Natural killer cell (primary cell): Measurements from ENCODE around the gene PAXIP1. TPM values are rescaled to one million over a fixed set of nuclear protein-coding genes. Genes with fewer than 3 reads are reported as not detected.

Experiments used
- ATAC-seq, 3 donors: fragments of 150-1000 bp in 2 of 3; fragments of 200-7000 bp in 1 of 3; cut with Tn5 transposase; 1 replicate in 1 of 3; 2 replicates in 2 of 3; pipeline ENCODE4 v1.10.0; 2021; ENCODE audit warnings: mild to moderate bottlenecking in 2 of 3, moderate library complexity in 2 of 3
- DNase-seq, 2 donors: peaks; one replicate each; pipeline versions ENCODE4 v3.0.0 to v3.0.0-alpha.2; 2013 to 2021; ENCODE audit warnings: mixed read lengths in 1 of 2
- H3K27ac ChIP-seq: one replicate; pipeline ENCODE4 v1.5.1; 2013; ENCODE audit warnings: mild to moderate bottlenecking, low read length
- H3K27me3 ChIP-seq: one replicate; pipeline ENCODE4 v1.6.1; 2013; ENCODE audit warnings: low read length; ENCODE audit not compliant: control insufficient read depth, insufficient read depth
- H3K36me3 ChIP-seq: one replicate; pipeline ENCODE4 v1.6.1; 2013; ENCODE audit warnings: low read length; ENCODE audit not compliant: control insufficient read depth, insufficient read depth
- H3K4me1 ChIP-seq: one replicate; pipeline ENCODE4 v1.6.1; 2013; ENCODE audit warnings: low read length; ENCODE audit not compliant: control insufficient read depth, insufficient read depth
- H3K4me3 ChIP-seq: one replicate; pipeline ENCODE4 v1.5.1; 2013; ENCODE audit warnings: low read length
- H3K9me3 ChIP-seq: one replicate; pipeline ENCODE4 v1.6.1; 2013; ENCODE audit warnings: low read length; ENCODE audit not compliant: control insufficient read depth, insufficient read depth
- H3K27ac Mint-ChIP-seq, 2 donors: one replicate each; pipeline ENCODE4 v1.8.0; 2022; ENCODE audit warnings: mild to moderate bottlenecking in 2 of 2, mixed read lengths in 2 of 2, moderate library complexity in 1 of 2
- H3K27me3 Mint-ChIP-seq, 2 donors: one replicate each; pipeline ENCODE4 v1.8.0; 2022; ENCODE audit warnings: low read depth in 2 of 2, mixed read lengths in 2 of 2
- H3K36me3 Mint-ChIP-seq: one replicate; pipeline ENCODE4 v1.8.0; 2022; ENCODE audit warnings: mixed read lengths
- H3K4me1 Mint-ChIP-seq, 2 donors: one replicate each; pipeline ENCODE4 v1.8.0; 2022; ENCODE audit warnings: mixed read lengths in 2 of 2
- H3K4me3 Mint-ChIP-seq: one replicate; pipeline ENCODE4 v1.8.0; 2022; ENCODE audit warnings: mild to moderate bottlenecking, moderate library complexity, mixed read lengths
- H3K9me3 Mint-ChIP-seq, 2 donors: one replicate each; pipeline ENCODE4 v1.8.0; 2022; ENCODE audit warnings: mixed read lengths in 2 of 2
- WGBS: methylation state at CpG from one replicate; pipeline ENCODE4 v1.1.7; 2013; ENCODE audit warnings: missing lambda C conversion rate; ENCODE audit not compliant: insufficient coverage; 5-methylcytosine and 5-hydroxymethylcytosine counted together
- intact Hi-C: fragments of 100-400 bp; cut with micrococcal nuclease; formaldehyde crosslinking; loops from one replicate; pipeline ENCODE4 v1.14.2; 2022
- total RNA-seq, 4 donors: library from RNA; stranded (reverse); fragments of 120-200 nt in 1 of 4; gene quantifications; one replicate each; pipeline versions ENCODE4 v1.2.3 to v1.2.4, GENCODE V29; 2013 to 2022
- TF ChIP-seq, protein P1 (sequence below): fragments of 200-600 bp; IDR thresholded peaks from one replicate; pipeline ENCODE4 v1.8.0; 2022; ENCODE audit warnings: antibody characterized with exemption

PAXIP1 gene, protein sequence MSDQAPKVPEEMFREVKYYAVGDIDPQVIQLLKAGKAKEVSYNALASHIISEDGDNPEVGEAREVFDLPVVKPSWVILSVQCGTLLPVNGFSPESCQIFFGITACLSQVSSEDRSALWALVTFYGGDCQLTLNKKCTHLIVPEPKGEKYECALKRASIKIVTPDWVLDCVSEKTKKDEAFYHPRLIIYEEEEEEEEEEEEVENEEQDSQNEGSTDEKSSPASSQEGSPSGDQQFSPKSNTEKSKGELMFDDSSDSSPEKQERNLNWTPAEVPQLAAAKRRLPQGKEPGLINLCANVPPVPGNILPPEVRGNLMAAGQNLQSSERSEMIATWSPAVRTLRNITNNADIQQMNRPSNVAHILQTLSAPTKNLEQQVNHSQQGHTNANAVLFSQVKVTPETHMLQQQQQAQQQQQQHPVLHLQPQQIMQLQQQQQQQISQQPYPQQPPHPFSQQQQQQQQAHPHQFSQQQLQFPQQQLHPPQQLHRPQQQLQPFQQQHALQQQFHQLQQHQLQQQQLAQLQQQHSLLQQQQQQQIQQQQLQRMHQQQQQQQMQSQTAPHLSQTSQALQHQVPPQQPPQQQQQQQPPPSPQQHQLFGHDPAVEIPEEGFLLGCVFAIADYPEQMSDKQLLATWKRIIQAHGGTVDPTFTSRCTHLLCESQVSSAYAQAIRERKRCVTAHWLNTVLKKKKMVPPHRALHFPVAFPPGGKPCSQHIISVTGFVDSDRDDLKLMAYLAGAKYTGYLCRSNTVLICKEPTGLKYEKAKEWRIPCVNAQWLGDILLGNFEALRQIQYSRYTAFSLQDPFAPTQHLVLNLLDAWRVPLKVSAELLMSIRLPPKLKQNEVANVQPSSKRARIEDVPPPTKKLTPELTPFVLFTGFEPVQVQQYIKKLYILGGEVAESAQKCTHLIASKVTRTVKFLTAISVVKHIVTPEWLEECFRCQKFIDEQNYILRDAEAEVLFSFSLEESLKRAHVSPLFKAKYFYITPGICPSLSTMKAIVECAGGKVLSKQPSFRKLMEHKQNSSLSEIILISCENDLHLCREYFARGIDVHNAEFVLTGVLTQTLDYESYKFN
- 10 to 100 TPM in 2 of 3 donors, 1 to 10 TPM in 1; 8.7 to 13.8 (median 11.2) TPM for total RNA-seq
- total RNA-seq (2013), result 11.4 TPM

DNA sequence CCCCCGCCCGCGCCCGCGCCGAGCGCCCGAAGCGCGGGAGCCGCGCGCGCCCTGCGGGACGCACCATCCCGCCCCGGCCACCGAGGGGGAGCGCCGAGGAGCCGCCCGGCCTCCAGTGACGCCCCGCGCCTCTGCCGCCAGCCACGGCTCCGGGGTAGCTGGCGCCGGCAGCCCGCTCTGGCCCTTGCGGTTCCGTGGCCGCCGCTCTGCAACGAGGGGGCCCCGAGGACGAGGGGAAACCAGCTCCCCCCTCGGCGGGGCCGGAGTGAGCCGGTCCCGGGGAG lies at the start of gene PAXIP1:
Gene PAXIP1, minus strand, starts transcription at position 33 of the 284 bp plus-strand sequence. CDS start 195 bp downstream, outside the sequence.
- Histone ChIP-seq H3K9me3 (no peaks in the 10 kb centered on the region), H3K4me3 (peak within 1 kb of the TSS; percentile 96), H3K27me3 (no peaks in the 10 kb centered on the region), H3K36me3 (no peaks in the 10 kb centered on the region), H3K27ac (peak within 1 kb of the TSS; percentile 67), H3K4me1 (peaks cover 14% of the 10 kb centered on the region)
- no peaks in the 10 kb centered on the region for H3K36me3 Mint-ChIP-seq
- H3K4me3 Mint-ChIP-seq, result peak within 1 kb of the TSS; percentile 89
- H3K9me3 Mint-ChIP-seq, result no peaks in the 10 kb centered on the region
- H3K27ac Mint-ChIP-seq, result peak within 1 kb of the TSS; percentile 73 to 81
- TF ChIP-seq, protein P1, sequence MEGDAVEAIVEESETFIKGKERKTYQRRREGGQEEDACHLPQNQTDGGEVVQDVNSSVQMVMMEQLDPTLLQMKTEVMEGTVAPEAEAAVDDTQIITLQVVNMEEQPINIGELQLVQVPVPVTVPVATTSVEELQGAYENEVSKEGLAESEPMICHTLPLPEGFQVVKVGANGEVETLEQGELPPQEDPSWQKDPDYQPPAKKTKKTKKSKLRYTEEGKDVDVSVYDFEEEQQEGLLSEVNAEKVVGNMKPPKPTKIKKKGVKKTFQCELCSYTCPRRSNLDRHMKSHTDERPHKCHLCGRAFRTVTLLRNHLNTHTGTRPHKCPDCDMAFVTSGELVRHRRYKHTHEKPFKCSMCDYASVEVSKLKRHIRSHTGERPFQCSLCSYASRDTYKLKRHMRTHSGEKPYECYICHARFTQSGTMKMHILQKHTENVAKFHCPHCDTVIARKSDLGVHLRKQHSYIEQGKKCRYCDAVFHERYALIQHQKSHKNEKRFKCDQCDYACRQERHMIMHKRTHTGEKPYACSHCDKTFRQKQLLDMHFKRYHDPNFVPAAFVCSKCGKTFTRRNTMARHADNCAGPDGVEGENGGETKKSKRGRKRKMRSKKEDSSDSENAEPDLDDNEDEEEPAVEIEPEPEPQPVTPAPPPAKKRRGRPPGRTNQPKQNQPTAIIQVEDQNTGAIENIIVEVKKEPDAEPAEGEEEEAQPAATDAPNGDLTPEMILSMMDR, result no peak
- H3K4me1 Mint-ChIP-seq, result peaks cover 5 to 12% of the 10 kb centered on the region in 2 donors
- 0% methylated on average over 44 of the region's 44 CpGs for WGBS
- ATAC-seq, result peak; percentile 76 to 86 (median 81)
- H3K27me3 Mint-ChIP-seq, result no peaks in the 10 kb centered on the region
- DNase-seq, result peak in 1 of 2 donors; percentile 83
- intact Hi-C loops, result loop anchor here (1.0 to 5.0 kb wide), 3 partner anchors 75 to 294 kb away; partner anchors contain the start of gene INSIG1

DNA sequence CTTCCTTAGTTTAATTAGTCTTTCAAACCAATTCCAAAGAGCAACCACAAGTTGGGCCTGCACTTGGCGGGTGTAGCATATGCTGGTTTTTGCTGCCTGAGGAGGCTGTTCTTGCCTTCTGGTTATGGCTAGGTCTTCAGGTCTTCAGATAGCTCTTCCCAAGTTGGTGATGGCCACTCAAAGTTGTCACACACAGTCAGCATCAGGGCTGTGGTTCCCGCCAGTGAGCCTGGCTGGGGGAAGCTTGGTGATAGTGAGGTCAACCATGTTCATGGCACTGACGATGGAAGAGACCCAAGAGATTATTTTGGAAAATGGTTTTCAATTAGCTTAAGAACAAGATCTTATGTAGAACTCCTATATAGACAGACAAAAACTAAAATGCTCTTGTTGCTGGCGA lies 48.4 kb upstream of the PAXIP1 start:
- peaks cover 0 to 5% of the 10 kb centered on the region in 2 donors for H3K27me3 Mint-ChIP-seq
- Histone ChIP-seq H3K27ac (no peak overlapping the region), H3K27me3 (no peaks in the 10 kb centered on the region), H3K36me3 (no peaks in the 10 kb centered on the region), H3K9me3 (no peaks in the 10 kb centered on the region), H3K4me1 (no peaks in the 10 kb centered on the region), H3K4me3 (no peak overlapping the region)
- H3K27ac Mint-ChIP-seq, result no peak overlapping the region
- H3K36me3 Mint-ChIP-seq, result no peaks in the 10 kb centered on the region
- no peak for ATAC-seq
- intact Hi-C loops, result no loop called here
- 80% methylated on average over 4 of the region's 4 CpGs for WGBS
- H3K4me3 Mint-ChIP-seq, result no peak overlapping the region
- H3K4me1 Mint-ChIP-seq, result no peaks in the 10 kb centered on the region
- H3K9me3 Mint-ChIP-seq, result no peaks in the 10 kb centered on the region
- TF ChIP-seq, protein P1, result no peak
- DNase-seq, result no peak

DNA sequence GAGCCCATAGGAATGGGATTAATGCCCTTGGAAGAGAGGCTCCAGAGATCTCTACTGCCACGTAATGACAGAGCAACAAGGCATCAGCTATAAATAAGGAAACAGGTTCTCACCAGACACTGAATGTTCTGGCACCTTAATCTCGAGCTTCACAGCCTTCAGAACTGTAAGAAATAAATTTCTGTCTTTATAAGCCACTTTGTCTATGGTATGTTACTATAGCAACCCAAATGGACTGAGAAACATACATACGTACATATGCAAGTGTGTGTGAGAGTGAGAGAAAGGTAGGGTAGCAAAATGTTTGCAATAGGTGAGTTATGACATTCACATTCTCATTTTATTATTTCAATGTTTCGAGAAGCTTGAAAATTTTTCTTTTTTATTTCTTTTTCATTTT lies 45.1 kb upstream of the PAXIP1 start:
- no peaks in the 10 kb centered on the region for H3K4me1 ChIP-seq
- ATAC-seq (no peak), DNase-seq (no peak)
- no peaks in the 10 kb centered on the region for H3K4me1 Mint-ChIP-seq
- no peak overlapping the region for H3K4me3 ChIP-seq
- H3K36me3 ChIP-seq, result no peaks in the 10 kb centered on the region
- no peak overlapping the region for H3K27ac ChIP-seq
- H3K9me3 ChIP-seq, result no peaks in the 10 kb centered on the region
- intact Hi-C loops, result no loop called here
- no peak overlapping the region for H3K4me3 Mint-ChIP-seq
- no peaks in the 10 kb centered on the region for H3K36me3 Mint-ChIP-seq
- no peaks in the 10 kb centered on the region for H3K9me3 Mint-ChIP-seq
- H3K27ac Mint-ChIP-seq, result no peak overlapping the region
- no peaks in the 10 kb centered on the region for H3K27me3 ChIP-seq
- TF ChIP-seq, protein P1, result no peak
- peaks cover 3 to 20% of the 10 kb centered on the region in 2 donors for H3K27me3 Mint-ChIP-seq
- 65% methylated on average over 2 of the region's 4 CpGs for WGBS
